GM23338 (cell line): ENCODE data around the gene ADPRH. TPM values are rescaled to one million over a fixed set of nuclear protein-coding genes. Genes with fewer than 3 reads are reported as not detected.

Experiments
- ATAC-seq: fragments of 200-7000 bp; cut with Tn5 transposase; 3 replicates; pipeline ENCODE4 v1.9.1; 2020
- DNase-seq: peaks from one replicate; pipeline ENCODE4 v3.0.0-alpha.2; 2015; ENCODE audit warnings: low spot score
- H2AFZ ChIP-seq: fragments of 200-600 bp; sonication (generic); 2 replicates; pipeline ENCODE4 v1.8.0; 2016; ENCODE audit warnings: antibody characterized with exemption, mild to moderate bottlenecking, moderate library complexity
- H3F3A ChIP-seq: fragments of 200-600 bp; sonication (generic); replicated peaks from 2 replicates; pipeline ENCODE4 v1.8.0; 2017; ENCODE audit warnings: antibody characterized with exemption, mixed run types, low read depth
- H3K27ac ChIP-seq: fragments of 200-600 bp; sonication (generic); 2 replicates; pipeline ENCODE4 v1.6.1; 2016; ENCODE audit warnings: low read depth
- H3K27me3 ChIP-seq: fragments of 200-600 bp; sonication (generic); 2 replicates; pipeline ENCODE4 v1.8.0; 2016; ENCODE audit warnings: mild to moderate bottlenecking, mixed run types, moderate library complexity; ENCODE audit not compliant: insufficient read depth
- H3K36me3 ChIP-seq: fragments of 200-600 bp; sonication (generic); 2 replicates; pipeline ENCODE4 v1.8.0; 2016; ENCODE audit warnings: mild to moderate bottlenecking; ENCODE audit not compliant: insufficient read depth
- H3K4me1 ChIP-seq: fragments of 200-600 bp; sonication (generic); 2 replicates; pipeline ENCODE4 v1.8.0; 2016; ENCODE audit warnings: mild to moderate bottlenecking, moderate library complexity; ENCODE audit not compliant: insufficient read depth
- H3K4me2 ChIP-seq: fragments of 200-600 bp; sonication (generic); 2 replicates; pipeline ENCODE4 v1.7.1; 2017; ENCODE audit warnings: mixed run types
- H3K4me3 ChIP-seq: fragments of 200-600 bp; sonication (generic); 2 replicates; pipeline ENCODE4 v1.6.1; 2016; ENCODE audit warnings: mixed run types
- H3K79me2 ChIP-seq: fragments of 200-600 bp; sonication (generic); replicated peaks from 2 replicates; pipeline ENCODE4 v1.8.0; 2017; ENCODE audit warnings: mild to moderate bottlenecking; ENCODE audit not compliant: insufficient read depth
- H3K9me2 ChIP-seq: fragments of 200-600 bp; sonication (generic); 2 replicates; pipeline ENCODE4 v1.8.0; 2017; ENCODE audit not compliant: insufficient read depth
- H4K20me1 ChIP-seq: fragments of 200-600 bp; sonication (generic); replicated peaks from 2 replicates; pipeline ENCODE4 v1.8.0; 2017; ENCODE audit warnings: mild to moderate bottlenecking; ENCODE audit not compliant: insufficient read depth
- H3K27ac Mint-ChIP-seq: 2 replicates; pipeline ENCODE4 v1.8.0; 2020; ENCODE audit warnings: inconsistent platforms, mild to moderate bottlenecking, moderate library complexity, mixed read lengths
- H3K27me3 Mint-ChIP-seq: 3 replicates; pipeline ENCODE4 v1.8.0; 2022; ENCODE audit warnings: low read depth, mild to moderate bottlenecking, moderate library complexity, mixed read lengths, inconsistent platforms; ENCODE audit not compliant: insufficient read depth, poor library complexity
- H3K36me3 Mint-ChIP-seq: 3 replicates; pipeline ENCODE4 v1.8.0; 2021; ENCODE audit warnings: low read depth, mild to moderate bottlenecking, inconsistent platforms, moderate library complexity, mixed read lengths
- H3K4me1 Mint-ChIP-seq: 3 replicates; pipeline ENCODE4 v1.8.0; 2020; ENCODE audit warnings: mild to moderate bottlenecking, inconsistent platforms, mixed read lengths
- H3K4me3 Mint-ChIP-seq: 3 replicates; pipeline ENCODE4 v1.8.0; 2021; ENCODE audit warnings: moderate library complexity, mild to moderate bottlenecking, inconsistent platforms, mixed read lengths
- H3K9me3 Mint-ChIP-seq: 3 replicates; pipeline ENCODE4 v1.8.0; 2020; ENCODE audit warnings: moderate library complexity, mild to moderate bottlenecking, inconsistent platforms, mixed read lengths
- CREB1 ChIP-seq: fragments of 250-450 bp; sonication (Bioruptor Pico); IDR thresholded peaks from 2 replicates; pipeline ENCODE4 v1.5.0; 2020; ENCODE audit warnings: low read depth, mild to moderate bottlenecking, moderate library complexity
- EZH2 ChIP-seq: fragments of 200-600 bp; sonication (generic); IDR thresholded peaks from one replicate; pipeline ENCODE4 v1.8.0; 2017; ENCODE audit warnings: antibody characterized with exemption, mild to moderate bottlenecking, low read depth; ENCODE audit not compliant: unreplicated experiment
- EZH2phosphoT487 ChIP-seq: fragments of 200-600 bp; sonication (generic); IDR thresholded peaks from one replicate; pipeline ENCODE4 v1.8.1; 2018; ENCODE audit warnings: antibody characterized with exemption; ENCODE audit not compliant: unreplicated experiment
- JUNB ChIP-seq: IDR thresholded peaks from one replicate; pipeline ENCODE4 v1.6.1; 2016; ENCODE audit warnings: antibody characterized with exemption; ENCODE audit not compliant: unreplicated experiment
- NANOG ChIP-seq: IDR thresholded peaks from 2 replicates; pipeline ENCODE4 v1.6.1; 2016; ENCODE audit warnings: antibody characterized with exemption, borderline replicate concordance
- POLR2AphosphoS5 ChIP-seq: IDR thresholded peaks from 2 replicates; pipeline ENCODE4 v1.6.1; 2016; ENCODE audit warnings: antibody characterized with exemption, low read depth
- STAT1 ChIP-seq: IDR thresholded peaks from one replicate; pipeline ENCODE4 v1.6.1; 2016; ENCODE audit warnings: antibody characterized with exemption; ENCODE audit not compliant: unreplicated experiment
- ZNF114 ChIP-seq: fragments of 250-450 bp; sonication (Bioruptor Pico); IDR thresholded peaks from 2 replicates; pipeline ENCODE4 v1.5.0; 2020; ENCODE audit warnings: mild to moderate bottlenecking, moderate library complexity
- ZNF331 ChIP-seq: fragments of 250-450 bp; sonication (Bioruptor Pico); IDR thresholded peaks from 2 replicates; pipeline ENCODE4 v1.5.0; 2020; ENCODE audit warnings: low read depth, mild to moderate bottlenecking, moderate library complexity
- polyA plus RNA-seq: library from polyadenylated mRNA; unstranded; fragments of >200 nt; fragmentation: Nextera tagmentation; extraction: Ambion mirVana; gene quantifications from 2 replicates; pipeline ENCODE4 v1.2.1, GENCODE V29; 2016
- total RNA-seq: library from RNA; depleted of rRNA; stranded (reverse); fragments of >200 nt; shearing (Covaris generic); gene quantifications from 2 replicates; pipeline ENCODE4 v1.2.3, GENCODE V29; 2014
- TF ChIP-seq, protein P1 (sequence below): fragments of 250-450 bp; sonication (Bioruptor Pico); IDR thresholded peaks from 2 replicates; pipeline ENCODE4 v1.5.0; 2020; ENCODE audit warnings: mild to moderate bottlenecking, moderate library complexity
- TF ChIP-seq, protein P2 (sequence below): IDR thresholded peaks from one replicate; pipeline ENCODE4 v1.6.1; 2018; ENCODE audit warnings: antibody characterized with exemption; ENCODE audit not compliant: unreplicated experiment
- TF ChIP-seq, protein P3 (sequence below): IDR thresholded peaks from 2 replicates; pipeline ENCODE4 v1.6.1; 2016; ENCODE audit warnings: antibody characterized with exemption
- TF ChIP-seq, protein P4 (sequence below), 2 experiments: fragments of 200-600 bp in 1 of 2; sonication (generic) in 1 of 2; conservative IDR thresholded peaks; 2 replicates each; pipeline versions ENCODE4 v1.5.1 to v1.6.1; 2016 to 2017; ENCODE audit warnings: antibody characterized with exemption in 2 of 2, low read depth in 2 of 2, mild to moderate bottlenecking in 2 of 2, moderate library complexity in 1 of 2

Gene ADPRH
- total and polyA plus RNA-seq, 2 experiments from 2014 or later: 1.2 to 3.4 TPM

DNA sequence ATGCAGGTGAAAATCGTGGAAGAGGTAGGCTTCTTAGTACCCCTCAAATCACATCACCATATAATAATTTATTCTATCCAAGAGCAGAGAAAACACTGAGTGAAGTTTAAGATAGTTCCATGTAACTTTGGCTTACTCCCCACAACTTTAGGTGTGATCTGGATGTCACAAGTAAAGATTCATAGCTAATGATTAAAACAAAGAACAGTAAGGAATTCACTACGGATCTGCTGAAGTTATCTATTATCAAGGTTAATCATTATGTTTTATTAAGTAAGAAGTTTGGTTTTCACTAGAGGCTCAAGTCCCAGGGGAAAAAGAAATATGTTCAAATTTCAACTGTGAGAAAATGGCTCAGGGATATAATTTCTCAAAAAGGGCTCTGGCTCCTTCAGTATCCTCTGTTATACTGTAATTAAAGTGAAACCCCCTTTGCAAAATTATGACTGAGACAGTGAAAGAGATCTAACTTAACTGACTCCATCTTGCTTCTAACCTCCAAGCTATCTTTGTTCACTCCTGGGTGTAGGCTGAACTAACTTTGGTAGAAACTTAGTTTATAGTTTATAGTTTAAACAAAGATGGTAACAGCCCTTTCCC lies 37.0 kb upstream of the ADPRH start:
- peaks cover 2% of the 10 kb centered on the region for H3K27me3 Mint-ChIP-seq
- no peak for ATAC-seq
- no peak overlapping the region for H3K4me2 ChIP-seq
- no peak overlapping the region for H3K27ac Mint-ChIP-seq
- TF ChIP-seq NANOG (no peak), ZNF114 (no peak), JUNB (no peak), CREB1 (CRISPR knock-in tag) (no peak), EZH2 (no peak), ZNF331 (CRISPR knock-in tag) (no peak), STAT1 (no peak), POLR2AphosphoS5 (no peak), EZH2phosphoT487 (no peak)
- TF ChIP-seq, protein P1, sequence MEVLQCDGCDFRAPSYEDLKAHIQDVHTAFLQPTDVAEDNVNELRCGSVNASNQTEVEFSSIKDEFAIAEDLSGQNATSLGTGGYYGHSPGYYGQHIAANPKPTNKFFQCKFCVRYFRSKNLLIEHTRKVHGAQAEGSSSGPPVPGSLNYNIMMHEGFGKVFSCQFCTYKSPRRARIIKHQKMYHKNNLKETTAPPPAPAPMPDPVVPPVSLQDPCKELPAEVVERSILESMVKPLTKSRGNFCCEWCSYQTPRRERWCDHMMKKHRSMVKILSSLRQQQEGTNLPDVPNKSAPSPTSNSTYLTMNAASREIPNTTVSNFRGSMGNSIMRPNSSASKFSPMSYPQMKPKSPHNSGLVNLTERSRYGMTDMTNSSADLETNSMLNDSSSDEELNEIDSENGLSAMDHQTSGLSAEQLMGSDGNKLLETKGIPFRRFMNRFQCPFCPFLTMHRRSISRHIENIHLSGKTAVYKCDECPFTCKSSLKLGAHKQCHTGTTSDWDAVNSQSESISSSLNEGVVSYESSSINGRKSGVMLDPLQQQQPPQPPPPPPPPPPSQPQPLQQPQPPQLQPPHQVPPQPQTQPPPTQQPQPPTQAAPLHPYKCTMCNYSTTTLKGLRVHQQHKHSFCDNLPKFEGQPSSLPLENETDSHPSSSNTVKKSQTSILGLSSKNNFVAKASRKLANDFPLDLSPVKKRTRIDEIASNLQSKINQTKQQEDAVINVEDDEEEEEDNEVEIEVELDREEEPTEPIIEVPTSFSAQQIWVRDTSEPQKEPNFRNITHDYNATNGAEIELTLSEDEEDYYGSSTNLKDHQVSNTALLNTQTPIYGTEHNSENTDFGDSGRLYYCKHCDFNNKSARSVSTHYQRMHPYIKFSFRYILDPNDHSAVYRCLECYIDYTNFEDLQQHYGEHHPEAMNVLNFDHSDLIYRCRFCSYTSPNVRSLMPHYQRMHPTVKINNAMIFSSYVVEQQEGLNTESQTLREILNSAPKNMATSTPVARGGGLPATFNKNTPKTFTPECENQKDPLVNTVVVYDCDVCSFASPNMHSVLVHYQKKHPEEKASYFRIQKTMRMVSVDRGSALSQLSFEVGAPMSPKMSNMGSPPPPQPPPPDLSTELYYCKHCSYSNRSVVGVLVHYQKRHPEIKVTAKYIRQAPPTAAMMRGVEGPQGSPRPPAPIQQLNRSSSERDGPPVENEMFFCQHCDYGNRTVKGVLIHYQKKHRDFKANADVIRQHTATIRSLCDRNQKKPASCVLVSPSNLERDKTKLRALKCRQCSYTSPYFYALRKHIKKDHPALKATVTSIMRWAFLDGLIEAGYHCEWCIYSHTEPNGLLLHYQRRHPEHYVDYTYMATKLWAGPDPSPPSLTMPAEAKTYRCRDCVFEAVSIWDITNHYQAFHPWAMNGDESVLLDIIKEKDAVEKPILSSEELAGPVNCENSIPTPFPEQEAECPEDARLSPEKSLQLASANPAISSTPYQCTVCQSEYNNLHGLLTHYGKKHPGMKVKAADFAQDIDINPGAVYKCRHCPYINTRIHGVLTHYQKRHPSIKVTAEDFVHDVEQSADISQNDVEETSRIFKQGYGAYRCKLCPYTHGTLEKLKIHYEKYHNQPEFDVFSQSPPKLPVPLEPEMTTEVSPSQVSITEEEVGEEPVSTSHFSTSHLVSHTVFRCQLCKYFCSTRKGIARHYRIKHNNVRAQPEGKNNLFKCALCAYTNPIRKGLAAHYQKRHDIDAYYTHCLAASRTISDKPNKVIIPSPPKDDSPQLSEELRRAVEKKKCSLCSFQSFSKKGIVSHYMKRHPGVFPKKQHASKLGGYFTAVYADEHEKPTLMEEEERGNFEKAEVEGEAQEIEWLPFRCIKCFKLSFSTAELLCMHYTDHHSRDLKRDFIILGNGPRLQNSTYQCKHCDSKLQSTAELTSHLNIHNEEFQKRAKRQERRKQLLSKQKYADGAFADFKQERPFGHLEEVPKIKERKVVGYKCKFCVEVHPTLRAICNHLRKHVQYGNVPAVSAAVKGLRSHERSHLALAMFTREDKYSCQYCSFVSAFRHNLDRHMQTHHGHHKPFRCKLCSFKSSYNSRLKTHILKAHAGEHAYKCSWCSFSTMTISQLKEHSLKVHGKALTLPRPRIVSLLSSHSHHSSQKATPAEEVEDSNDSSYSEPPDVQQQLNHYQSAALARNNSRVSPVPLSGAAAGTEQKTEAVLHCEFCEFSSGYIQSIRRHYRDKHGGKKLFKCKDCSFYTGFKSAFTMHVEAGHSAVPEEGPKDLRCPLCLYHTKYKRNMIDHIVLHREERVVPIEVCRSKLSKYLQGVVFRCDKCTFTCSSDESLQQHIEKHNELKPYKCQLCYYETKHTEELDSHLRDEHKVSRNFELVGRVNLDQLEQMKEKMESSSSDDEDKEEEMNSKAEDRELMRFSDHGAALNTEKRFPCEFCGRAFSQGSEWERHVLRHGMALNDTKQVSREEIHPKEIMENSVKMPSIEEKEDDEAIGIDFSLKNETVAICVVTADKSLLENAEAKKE (CRISPR knock-in tag): no peak
- TF ChIP-seq, protein P2, sequence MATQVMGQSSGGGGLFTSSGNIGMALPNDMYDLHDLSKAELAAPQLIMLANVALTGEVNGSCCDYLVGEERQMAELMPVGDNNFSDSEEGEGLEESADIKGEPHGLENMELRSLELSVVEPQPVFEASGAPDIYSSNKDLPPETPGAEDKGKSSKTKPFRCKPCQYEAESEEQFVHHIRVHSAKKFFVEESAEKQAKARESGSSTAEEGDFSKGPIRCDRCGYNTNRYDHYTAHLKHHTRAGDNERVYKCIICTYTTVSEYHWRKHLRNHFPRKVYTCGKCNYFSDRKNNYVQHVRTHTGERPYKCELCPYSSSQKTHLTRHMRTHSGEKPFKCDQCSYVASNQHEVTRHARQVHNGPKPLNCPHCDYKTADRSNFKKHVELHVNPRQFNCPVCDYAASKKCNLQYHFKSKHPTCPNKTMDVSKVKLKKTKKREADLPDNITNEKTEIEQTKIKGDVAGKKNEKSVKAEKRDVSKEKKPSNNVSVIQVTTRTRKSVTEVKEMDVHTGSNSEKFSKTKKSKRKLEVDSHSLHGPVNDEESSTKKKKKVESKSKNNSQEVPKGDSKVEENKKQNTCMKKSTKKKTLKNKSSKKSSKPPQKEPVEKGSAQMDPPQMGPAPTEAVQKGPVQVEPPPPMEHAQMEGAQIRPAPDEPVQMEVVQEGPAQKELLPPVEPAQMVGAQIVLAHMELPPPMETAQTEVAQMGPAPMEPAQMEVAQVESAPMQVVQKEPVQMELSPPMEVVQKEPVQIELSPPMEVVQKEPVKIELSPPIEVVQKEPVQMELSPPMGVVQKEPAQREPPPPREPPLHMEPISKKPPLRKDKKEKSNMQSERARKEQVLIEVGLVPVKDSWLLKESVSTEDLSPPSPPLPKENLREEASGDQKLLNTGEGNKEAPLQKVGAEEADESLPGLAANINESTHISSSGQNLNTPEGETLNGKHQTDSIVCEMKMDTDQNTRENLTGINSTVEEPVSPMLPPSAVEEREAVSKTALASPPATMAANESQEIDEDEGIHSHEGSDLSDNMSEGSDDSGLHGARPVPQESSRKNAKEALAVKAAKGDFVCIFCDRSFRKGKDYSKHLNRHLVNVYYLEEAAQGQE: no peak
- TF ChIP-seq, protein P3, sequence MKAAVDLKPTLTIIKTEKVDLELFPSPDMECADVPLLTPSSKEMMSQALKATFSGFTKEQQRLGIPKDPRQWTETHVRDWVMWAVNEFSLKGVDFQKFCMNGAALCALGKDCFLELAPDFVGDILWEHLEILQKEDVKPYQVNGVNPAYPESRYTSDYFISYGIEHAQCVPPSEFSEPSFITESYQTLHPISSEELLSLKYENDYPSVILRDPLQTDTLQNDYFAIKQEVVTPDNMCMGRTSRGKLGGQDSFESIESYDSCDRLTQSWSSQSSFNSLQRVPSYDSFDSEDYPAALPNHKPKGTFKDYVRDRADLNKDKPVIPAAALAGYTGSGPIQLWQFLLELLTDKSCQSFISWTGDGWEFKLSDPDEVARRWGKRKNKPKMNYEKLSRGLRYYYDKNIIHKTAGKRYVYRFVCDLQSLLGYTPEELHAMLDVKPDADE: no peak
- TF ChIP-seq, protein P4, sequence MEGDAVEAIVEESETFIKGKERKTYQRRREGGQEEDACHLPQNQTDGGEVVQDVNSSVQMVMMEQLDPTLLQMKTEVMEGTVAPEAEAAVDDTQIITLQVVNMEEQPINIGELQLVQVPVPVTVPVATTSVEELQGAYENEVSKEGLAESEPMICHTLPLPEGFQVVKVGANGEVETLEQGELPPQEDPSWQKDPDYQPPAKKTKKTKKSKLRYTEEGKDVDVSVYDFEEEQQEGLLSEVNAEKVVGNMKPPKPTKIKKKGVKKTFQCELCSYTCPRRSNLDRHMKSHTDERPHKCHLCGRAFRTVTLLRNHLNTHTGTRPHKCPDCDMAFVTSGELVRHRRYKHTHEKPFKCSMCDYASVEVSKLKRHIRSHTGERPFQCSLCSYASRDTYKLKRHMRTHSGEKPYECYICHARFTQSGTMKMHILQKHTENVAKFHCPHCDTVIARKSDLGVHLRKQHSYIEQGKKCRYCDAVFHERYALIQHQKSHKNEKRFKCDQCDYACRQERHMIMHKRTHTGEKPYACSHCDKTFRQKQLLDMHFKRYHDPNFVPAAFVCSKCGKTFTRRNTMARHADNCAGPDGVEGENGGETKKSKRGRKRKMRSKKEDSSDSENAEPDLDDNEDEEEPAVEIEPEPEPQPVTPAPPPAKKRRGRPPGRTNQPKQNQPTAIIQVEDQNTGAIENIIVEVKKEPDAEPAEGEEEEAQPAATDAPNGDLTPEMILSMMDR (conservative IDR thresholded peaks at IDR 0.05; ENCODE audit: low read depth in 2 of 2): no peak
- no peak overlapping the region for H2AFZ ChIP-seq
- no peak overlapping the region for H3K4me3 Mint-ChIP-seq
- H3K27ac ChIP-seq: no peak overlapping the region
- no peaks in the 10 kb centered on the region for H3K27me3 ChIP-seq
- H3F3A ChIP-seq: no peaks in the 10 kb centered on the region
- H4K20me1 ChIP-seq: no peaks in the 10 kb centered on the region
- no peaks in the 10 kb centered on the region for H3K4me1 Mint-ChIP-seq
- H3K9me2 ChIP-seq: no peaks in the 10 kb centered on the region
- no peaks in the 10 kb centered on the region for H3K79me2 ChIP-seq
- H3K4me1 ChIP-seq: no peaks in the 10 kb centered on the region
- H3K36me3 Mint-ChIP-seq: no peaks in the 10 kb centered on the region
- H3K36me3 ChIP-seq: no peaks in the 10 kb centered on the region
- no peaks in the 10 kb centered on the region for H3K9me3 Mint-ChIP-seq
- H3K4me3 ChIP-seq: no peak overlapping the region
- no peak for DNase-seq
